Measurements from ENCODE around the gene CEP63. TPM values are rescaled to one million over a fixed set of nuclear protein-coding genes. Genes with fewer than 3 reads are reported as not detected.

Gene CEP63
- total and polyA plus RNA-seq, 2 experiments from 2014 or later, result 15.1 to 53.9 TPM

DNA sequence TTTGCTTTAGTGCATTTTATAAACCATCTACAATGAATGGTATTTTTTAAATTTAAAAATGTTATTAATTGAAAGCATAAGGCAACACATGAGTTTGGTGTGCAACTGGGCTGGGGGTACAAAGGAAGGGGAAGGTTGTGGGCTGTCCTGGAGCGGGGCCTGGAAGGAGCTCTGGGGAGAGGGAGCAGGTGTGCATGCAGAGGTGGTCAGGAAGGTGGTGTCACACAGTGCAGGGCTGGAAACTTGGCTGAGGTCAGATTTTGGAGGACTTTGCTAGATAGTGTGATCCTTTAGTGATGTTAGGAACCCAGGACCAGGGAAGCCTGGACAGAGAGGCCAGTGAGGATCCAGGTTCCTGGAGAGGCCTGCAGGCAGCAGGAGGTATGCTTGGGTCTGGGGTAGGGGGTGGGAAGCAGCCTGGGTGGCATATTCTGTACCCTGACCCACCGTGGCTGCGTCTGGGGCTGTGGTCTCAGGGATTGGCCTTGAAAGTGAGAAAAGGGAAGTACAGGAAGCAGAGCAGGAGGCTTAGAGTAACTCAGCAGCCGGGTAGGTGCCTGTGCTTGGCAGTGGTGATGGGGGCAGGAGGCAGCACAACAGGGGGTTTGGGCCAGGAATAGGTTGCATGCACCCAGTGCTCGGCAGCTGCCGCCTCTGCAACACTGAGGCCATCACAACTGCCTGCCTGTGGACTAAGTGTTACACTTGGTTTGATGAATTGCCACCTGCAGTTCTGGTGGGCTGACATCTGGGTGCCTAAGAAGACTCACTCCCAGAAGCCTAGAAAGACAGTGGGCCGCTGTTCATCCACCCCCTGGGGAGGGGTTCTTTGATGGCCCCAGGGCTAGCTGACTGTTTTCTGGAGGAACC is 132.0 kb downstream of the CEP63 start:
- ATAC-seq, result peak; percentile 49

More for the DNA sequence above, 132.0 kb downstream of the CEP63 start:
- no peaks in the 10 kb centered on the region for H3K9me3 Mint-ChIP-seq
- no peak overlapping the region for H3K4me3 ChIP-seq
- H3K27ac ChIP-seq (ENCODE audit: low read depth), result no peak overlapping the region
- H3K4me2 ChIP-seq, result no peak overlapping the region
- no peak for DNase-seq (ENCODE audit: low spot score)
- no peak overlapping the region for H3K4me3 Mint-ChIP-seq
- H3K4me1 ChIP-seq (ENCODE audit: insufficient read depth), result no peaks in the 10 kb centered on the region
- no peaks in the 10 kb centered on the region for H3K36me3 Mint-ChIP-seq (ENCODE audit: low read depth)
- no peaks in the 10 kb centered on the region for H3K79me2 ChIP-seq (replicated peaks; ENCODE audit: insufficient read depth)
- H3K36me3 ChIP-seq (ENCODE audit: insufficient read depth), result no peaks in the 10 kb centered on the region
- no peak for TF ChIP-seq NANOG (IDR thresholded peaks at IDR 0.05; ENCODE audit: borderline replicate concordance)
- TF ChIP-seq, protein P1, sequence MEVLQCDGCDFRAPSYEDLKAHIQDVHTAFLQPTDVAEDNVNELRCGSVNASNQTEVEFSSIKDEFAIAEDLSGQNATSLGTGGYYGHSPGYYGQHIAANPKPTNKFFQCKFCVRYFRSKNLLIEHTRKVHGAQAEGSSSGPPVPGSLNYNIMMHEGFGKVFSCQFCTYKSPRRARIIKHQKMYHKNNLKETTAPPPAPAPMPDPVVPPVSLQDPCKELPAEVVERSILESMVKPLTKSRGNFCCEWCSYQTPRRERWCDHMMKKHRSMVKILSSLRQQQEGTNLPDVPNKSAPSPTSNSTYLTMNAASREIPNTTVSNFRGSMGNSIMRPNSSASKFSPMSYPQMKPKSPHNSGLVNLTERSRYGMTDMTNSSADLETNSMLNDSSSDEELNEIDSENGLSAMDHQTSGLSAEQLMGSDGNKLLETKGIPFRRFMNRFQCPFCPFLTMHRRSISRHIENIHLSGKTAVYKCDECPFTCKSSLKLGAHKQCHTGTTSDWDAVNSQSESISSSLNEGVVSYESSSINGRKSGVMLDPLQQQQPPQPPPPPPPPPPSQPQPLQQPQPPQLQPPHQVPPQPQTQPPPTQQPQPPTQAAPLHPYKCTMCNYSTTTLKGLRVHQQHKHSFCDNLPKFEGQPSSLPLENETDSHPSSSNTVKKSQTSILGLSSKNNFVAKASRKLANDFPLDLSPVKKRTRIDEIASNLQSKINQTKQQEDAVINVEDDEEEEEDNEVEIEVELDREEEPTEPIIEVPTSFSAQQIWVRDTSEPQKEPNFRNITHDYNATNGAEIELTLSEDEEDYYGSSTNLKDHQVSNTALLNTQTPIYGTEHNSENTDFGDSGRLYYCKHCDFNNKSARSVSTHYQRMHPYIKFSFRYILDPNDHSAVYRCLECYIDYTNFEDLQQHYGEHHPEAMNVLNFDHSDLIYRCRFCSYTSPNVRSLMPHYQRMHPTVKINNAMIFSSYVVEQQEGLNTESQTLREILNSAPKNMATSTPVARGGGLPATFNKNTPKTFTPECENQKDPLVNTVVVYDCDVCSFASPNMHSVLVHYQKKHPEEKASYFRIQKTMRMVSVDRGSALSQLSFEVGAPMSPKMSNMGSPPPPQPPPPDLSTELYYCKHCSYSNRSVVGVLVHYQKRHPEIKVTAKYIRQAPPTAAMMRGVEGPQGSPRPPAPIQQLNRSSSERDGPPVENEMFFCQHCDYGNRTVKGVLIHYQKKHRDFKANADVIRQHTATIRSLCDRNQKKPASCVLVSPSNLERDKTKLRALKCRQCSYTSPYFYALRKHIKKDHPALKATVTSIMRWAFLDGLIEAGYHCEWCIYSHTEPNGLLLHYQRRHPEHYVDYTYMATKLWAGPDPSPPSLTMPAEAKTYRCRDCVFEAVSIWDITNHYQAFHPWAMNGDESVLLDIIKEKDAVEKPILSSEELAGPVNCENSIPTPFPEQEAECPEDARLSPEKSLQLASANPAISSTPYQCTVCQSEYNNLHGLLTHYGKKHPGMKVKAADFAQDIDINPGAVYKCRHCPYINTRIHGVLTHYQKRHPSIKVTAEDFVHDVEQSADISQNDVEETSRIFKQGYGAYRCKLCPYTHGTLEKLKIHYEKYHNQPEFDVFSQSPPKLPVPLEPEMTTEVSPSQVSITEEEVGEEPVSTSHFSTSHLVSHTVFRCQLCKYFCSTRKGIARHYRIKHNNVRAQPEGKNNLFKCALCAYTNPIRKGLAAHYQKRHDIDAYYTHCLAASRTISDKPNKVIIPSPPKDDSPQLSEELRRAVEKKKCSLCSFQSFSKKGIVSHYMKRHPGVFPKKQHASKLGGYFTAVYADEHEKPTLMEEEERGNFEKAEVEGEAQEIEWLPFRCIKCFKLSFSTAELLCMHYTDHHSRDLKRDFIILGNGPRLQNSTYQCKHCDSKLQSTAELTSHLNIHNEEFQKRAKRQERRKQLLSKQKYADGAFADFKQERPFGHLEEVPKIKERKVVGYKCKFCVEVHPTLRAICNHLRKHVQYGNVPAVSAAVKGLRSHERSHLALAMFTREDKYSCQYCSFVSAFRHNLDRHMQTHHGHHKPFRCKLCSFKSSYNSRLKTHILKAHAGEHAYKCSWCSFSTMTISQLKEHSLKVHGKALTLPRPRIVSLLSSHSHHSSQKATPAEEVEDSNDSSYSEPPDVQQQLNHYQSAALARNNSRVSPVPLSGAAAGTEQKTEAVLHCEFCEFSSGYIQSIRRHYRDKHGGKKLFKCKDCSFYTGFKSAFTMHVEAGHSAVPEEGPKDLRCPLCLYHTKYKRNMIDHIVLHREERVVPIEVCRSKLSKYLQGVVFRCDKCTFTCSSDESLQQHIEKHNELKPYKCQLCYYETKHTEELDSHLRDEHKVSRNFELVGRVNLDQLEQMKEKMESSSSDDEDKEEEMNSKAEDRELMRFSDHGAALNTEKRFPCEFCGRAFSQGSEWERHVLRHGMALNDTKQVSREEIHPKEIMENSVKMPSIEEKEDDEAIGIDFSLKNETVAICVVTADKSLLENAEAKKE (CRISPR knock-in tag; IDR thresholded peaks at IDR 0.05), result no peak
- no peak for TF ChIP-seq ZNF114 (CRISPR knock-in tag; IDR thresholded peaks at IDR 0.05)
- TF ChIP-seq, protein P2, sequence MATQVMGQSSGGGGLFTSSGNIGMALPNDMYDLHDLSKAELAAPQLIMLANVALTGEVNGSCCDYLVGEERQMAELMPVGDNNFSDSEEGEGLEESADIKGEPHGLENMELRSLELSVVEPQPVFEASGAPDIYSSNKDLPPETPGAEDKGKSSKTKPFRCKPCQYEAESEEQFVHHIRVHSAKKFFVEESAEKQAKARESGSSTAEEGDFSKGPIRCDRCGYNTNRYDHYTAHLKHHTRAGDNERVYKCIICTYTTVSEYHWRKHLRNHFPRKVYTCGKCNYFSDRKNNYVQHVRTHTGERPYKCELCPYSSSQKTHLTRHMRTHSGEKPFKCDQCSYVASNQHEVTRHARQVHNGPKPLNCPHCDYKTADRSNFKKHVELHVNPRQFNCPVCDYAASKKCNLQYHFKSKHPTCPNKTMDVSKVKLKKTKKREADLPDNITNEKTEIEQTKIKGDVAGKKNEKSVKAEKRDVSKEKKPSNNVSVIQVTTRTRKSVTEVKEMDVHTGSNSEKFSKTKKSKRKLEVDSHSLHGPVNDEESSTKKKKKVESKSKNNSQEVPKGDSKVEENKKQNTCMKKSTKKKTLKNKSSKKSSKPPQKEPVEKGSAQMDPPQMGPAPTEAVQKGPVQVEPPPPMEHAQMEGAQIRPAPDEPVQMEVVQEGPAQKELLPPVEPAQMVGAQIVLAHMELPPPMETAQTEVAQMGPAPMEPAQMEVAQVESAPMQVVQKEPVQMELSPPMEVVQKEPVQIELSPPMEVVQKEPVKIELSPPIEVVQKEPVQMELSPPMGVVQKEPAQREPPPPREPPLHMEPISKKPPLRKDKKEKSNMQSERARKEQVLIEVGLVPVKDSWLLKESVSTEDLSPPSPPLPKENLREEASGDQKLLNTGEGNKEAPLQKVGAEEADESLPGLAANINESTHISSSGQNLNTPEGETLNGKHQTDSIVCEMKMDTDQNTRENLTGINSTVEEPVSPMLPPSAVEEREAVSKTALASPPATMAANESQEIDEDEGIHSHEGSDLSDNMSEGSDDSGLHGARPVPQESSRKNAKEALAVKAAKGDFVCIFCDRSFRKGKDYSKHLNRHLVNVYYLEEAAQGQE (IDR thresholded peaks at IDR 0.05; ENCODE audit: unreplicated experiment), result no peak
- TF ChIP-seq ZNF331 (CRISPR knock-in tag; IDR thresholded peaks at IDR 0.05; ENCODE audit: low read depth), result no peak
- TF ChIP-seq, protein P3, sequence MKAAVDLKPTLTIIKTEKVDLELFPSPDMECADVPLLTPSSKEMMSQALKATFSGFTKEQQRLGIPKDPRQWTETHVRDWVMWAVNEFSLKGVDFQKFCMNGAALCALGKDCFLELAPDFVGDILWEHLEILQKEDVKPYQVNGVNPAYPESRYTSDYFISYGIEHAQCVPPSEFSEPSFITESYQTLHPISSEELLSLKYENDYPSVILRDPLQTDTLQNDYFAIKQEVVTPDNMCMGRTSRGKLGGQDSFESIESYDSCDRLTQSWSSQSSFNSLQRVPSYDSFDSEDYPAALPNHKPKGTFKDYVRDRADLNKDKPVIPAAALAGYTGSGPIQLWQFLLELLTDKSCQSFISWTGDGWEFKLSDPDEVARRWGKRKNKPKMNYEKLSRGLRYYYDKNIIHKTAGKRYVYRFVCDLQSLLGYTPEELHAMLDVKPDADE (IDR thresholded peaks at IDR 0.05), result no peak
- TF ChIP-seq, protein P4, sequence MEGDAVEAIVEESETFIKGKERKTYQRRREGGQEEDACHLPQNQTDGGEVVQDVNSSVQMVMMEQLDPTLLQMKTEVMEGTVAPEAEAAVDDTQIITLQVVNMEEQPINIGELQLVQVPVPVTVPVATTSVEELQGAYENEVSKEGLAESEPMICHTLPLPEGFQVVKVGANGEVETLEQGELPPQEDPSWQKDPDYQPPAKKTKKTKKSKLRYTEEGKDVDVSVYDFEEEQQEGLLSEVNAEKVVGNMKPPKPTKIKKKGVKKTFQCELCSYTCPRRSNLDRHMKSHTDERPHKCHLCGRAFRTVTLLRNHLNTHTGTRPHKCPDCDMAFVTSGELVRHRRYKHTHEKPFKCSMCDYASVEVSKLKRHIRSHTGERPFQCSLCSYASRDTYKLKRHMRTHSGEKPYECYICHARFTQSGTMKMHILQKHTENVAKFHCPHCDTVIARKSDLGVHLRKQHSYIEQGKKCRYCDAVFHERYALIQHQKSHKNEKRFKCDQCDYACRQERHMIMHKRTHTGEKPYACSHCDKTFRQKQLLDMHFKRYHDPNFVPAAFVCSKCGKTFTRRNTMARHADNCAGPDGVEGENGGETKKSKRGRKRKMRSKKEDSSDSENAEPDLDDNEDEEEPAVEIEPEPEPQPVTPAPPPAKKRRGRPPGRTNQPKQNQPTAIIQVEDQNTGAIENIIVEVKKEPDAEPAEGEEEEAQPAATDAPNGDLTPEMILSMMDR (conservative IDR thresholded peaks at IDR 0.05; ENCODE audit: low read depth in 2 of 2), result no peak
- no peak for TF ChIP-seq CREB1 (CRISPR knock-in tag; IDR thresholded peaks at IDR 0.05; ENCODE audit: low read depth)
- TF ChIP-seq JUNB (IDR thresholded peaks at IDR 0.05; ENCODE audit: unreplicated experiment), result no peak
- TF ChIP-seq STAT1 (IDR thresholded peaks at IDR 0.05; ENCODE audit: unreplicated experiment), result no peak
- no peak for TF ChIP-seq POLR2AphosphoS5 (IDR thresholded peaks at IDR 0.05; ENCODE audit: low read depth)
- H3K27me3 ChIP-seq (ENCODE audit: insufficient read depth), result no peaks in the 10 kb centered on the region
- no peaks in the 10 kb centered on the region for H3K9me2 ChIP-seq (ENCODE audit: insufficient read depth)
- peaks cover 9% of the 10 kb centered on the region for H3K4me1 Mint-ChIP-seq
- no peaks in the 10 kb centered on the region for H4K20me1 ChIP-seq (replicated peaks; ENCODE audit: insufficient read depth)
- H2AFZ ChIP-seq, result no peak overlapping the region
- H3K27me3 Mint-ChIP-seq (ENCODE audit: insufficient read depth, low read depth, poor library complexity), result peaks cover 11% of the 10 kb centered on the region
- H3F3A ChIP-seq (replicated peaks; ENCODE audit: low read depth), result no peaks in the 10 kb centered on the region
- H3K27ac Mint-ChIP-seq, result no peak overlapping the region
